GM19468 (cell line): ENCODE data around the gene KLRB1.
"Not testable (repeated sequence)": the region's sequence is repeated elsewhere in the genome, so short reads cannot be mapped to it uniquely, and the experiment has no call there.

Source experiments
- ATAC-seq: cut with Tn5 transposase; IDR thresholded peaks from one replicate; pipeline ENCODE4 v1.9.1; 2021; ENCODE audit warnings: mild to moderate bottlenecking, moderate library complexity, moderate number of reproducible peaks; ENCODE audit not compliant: unreplicated experiment; ENCODE audit errors: extremely low read depth

The KLRB1 gene

DNA sequence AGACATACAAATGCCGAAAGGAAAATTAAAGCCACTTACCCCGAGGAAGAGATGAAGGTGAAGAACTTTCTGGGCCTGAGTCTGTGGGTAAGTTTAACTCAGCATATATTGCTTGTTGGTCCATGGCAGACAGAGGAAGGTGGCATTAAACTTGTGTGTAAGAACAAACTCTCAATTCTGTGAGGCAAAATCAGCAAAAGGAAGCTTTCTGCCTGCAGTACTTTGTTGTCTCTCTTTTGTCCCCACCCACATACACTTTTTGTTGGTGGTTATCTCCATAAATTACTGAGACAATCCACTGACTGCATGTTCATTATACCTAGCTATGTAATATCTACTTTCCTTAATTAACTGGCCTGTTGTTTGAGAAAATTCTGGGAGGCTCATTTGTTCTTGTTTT lies at the start of gene KLRB1:
KLRB1 (minus strand) TSS at position 201 of the 400 bp plus-strand sequence; CDS start at position 124, 77 bp downstream.
- no peak for ATAC-seq

DNA sequence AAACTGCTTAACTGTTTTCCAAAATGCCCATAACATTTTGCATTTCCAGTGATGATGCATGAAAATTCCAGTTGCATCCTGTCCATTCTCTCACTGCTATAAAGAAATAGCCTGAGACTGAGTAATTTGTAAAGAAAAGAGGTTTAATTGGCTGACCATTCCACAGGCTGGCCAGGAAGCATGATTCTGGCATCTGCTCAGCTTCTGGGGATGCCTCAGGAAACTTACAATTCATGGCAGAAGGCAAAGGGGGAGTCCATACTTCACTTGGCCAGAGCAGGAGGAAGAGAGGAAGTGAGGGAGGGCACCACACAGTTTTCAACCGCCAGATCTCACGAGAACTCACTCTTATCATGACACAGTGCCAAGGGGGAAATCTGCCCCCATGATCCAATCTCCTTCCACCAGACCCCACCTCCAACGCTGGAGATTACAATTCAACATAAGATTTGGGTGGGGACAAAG lies 43.6 kb upstream of the KLRB1 start:
- no peak for ATAC-seq

- no peak for ATAC-seq
Observed at GRCh38 chr12:9650151-9650576, 42.4 kb upstream of the KLRB1 start.

GRCh38 chr12:9649532-9649940 lies 41.8 kb upstream of the KLRB1 start:
- ATAC-seq = no peak

DNA sequence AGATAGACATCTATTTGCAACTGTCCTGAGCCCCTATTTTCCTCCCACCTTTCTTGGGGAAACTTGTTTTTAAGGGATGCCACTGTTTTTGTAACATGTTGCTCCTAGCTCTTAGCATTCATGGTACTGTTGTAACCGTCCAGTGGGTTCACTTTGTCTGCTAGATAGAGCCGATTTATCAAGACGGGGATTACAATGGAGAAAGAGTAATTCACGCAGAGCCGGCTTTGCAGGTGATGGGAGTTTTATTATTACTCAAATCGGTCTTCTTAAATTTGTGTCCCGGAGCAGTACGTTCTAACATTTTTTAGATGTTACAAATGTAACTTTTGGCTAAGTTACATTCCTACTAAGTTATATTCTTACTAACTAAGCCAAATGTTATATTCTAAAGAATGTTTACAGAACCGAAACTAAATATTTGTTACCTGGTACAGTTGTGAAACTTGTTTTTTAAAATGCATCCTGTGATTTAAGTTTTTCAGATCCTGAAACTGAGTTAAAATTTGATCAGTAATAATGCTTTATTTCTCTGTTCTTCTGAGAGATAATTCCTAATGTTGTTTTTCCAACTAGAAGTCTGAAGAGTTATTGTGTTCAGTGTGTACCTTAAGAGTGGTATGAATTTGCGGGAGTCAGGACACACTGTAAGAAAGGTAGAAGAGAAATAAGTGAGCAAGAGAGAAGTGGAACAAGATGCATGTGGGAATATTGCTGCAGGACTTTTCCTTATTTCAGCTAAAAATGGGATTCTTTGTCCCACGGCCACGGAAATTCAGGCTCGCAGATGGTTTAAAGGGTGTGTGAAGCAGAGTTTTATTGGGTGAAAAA lies 41.2 kb upstream of the KLRB1 start:
- ATAC-seq = no peak

- peak; percentile 49 for ATAC-seq
Observed at GRCh38 chr12:9647825-9648700, 40.3 kb upstream of the KLRB1 start.

GRCh38 chr12:9646794-9647781 lies 39.4 kb upstream of the KLRB1 start:
- ATAC-seq = no peak

GRCh38 chr12:9644985-9645551 lies 37.4 kb upstream of the KLRB1 start:
- not testable (repeated sequence) for ATAC-seq

DNA sequence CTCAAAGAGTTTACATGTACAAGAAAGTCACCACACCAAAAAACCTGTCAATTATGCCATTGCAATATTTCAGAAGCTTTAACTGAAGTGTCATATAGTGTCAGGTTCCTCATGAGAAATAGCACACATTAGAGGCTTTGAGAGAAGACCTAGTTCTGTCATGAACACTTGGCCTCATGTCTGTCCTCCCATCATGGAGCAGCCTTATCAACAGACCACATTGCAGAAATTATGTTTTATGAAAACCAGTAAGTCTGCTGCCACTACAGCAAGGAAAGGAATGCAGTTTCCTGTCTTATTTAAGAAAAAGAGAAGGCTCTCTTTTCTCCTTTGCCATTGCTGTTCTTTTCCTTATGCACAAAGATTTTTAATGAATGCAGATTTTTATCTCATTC lies 35.5 kb upstream of the KLRB1 start:
- ATAC-seq = no peak

DNA sequence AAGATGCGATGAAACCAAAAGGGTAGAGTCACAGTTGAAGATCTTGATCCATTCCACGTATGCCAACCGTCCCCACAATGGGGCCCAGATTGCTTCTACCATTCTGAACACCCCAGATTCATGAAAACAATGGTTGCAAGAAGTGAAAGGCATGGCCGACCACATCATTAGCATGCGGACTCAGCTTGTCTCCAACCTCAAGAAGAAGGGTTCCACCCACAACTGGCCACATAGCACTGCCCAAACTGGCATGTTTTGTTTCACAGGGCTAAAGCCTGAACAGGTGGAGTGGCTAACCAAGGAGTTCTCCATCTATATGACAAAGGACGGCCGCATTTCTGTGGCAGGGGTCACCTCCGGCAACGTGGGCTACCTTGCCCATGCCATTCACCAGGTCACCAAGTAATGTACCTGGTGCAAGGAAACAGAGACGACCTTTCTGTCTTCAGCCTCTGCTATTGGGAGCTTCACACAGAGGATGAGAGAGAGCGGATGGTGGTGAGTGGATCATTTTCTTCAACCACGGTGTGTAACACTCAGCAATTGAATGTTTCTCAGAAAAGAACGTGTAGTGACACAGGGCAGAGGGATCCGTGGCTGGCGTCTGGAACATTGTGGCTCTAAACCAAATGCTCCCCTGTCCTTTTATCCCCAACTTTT lies 35.0 kb upstream of the KLRB1 start:
- no peak for ATAC-seq

- ATAC-seq = no peak
Observed at GRCh38 chr12:9640024-9640423, 32.3 kb upstream of the KLRB1 start.

DNA sequence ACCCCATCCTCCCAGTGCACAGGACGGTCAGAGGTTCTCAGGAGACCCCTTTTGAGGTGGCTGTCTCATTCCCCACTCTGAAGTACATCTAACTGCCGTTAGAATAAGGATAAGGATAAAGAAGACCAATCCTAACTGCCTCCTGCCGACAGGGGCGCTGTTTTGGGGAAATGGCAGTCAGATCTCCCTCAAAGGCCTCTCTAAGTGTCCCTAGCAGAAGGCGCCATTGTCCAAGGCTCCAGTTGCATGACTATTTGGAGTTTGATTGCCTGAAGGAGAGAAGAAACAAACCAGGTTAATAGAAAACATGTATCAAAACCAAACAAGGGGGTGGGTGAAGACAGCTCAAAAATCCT lies 29.1 kb upstream of the KLRB1 start:
- ATAC-seq = no peak

DNA sequence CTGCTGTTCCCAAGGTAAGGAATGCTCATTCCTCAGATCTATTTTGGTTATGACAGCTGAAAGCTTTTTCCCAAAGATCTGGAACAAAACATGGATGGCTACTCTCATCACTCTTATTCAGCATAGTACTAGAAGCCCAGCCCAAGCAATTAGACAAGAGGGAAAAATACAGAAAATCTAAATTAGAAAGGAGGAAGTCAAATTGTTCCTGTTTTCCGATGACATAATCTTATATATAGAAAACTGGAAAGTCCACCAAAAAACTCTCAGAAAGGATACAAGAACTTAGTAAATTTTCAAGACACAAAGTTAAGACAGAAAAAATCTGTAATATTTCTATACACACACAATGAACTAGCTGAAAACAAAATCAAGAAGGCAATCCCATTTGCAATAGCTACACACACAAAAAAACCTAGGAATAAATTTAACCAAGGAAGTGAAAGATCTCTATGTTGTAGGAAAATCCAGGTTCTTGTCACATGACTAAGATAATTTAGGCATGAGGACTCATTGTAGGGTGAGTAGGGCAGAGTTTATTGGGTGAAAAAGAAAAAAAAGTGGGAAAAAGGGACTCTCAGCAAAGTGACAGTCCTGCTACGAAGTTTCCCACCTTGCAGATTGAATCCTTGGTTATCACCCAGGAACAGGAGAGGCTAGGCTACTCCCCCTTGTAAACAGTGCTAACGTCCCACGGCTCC lies 28.6 kb upstream of the KLRB1 start:
- no peak for ATAC-seq

DNA sequence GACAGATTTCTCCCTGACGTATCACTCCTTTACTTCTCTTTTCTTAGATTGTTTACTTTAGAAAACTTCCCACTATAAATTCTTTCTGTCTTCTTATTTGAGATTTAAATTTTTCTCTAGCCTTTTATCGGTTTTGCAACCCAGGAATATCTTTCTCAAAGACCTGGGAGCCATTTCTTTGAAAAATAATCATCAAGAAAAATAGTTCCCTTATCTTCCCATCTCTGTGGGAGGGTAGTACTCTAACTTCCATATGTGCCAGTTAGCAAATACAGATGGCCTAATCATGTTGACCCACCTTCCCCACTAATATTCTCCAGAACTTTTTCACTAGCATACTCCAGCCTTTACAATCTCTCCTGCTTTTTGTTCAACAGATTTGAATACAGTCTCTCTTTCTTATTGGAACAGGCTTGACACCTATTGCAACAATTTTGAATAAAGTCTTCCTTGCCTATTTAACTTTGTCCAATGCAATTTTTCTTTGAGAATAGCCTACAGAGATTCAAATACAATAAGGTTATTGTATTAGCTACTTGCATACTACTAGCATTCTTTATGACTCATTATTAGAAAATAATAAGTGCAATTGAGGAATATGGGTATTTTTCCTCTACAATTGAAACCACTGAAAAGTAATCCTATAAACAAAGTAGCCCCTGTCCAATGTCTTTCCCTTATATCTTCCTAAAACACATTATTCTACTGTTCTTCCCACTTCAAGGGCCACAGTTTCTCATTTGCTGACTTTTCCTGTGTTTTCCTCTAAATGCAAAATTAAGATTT lies 27.4 kb upstream of the KLRB1 start:
- no peak for ATAC-seq

- no peak for ATAC-seq
Observed at GRCh38 chr12:9634177-9634803, 26.6 kb upstream of the KLRB1 start.

DNA sequence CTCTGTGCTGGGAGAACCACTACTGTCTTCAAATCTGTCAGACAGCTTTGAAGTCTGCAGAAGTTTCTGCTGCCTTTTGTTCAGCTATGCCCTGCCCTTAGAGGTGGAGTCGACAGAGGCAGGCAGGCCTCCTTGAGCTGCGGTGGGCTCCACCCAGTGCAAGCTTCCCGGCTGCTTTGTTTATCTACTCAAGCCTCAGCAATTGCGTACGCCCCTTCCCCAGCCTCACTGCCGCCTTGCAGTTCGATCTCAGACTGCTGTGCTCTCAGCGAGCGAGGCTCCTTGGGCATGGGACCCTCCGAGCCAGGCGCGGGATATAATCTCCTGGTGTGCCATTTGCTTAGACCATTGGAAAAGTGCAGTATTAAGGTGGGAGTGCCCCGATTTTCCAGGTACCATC lies 25.1 kb upstream of the KLRB1 start:
- ATAC-seq = no peak

GRCh38 chr12:9626821-9627220 lies 19.1 kb upstream of the KLRB1 start:
- no peak for ATAC-seq
